ENCODE measurements around the gene SRGAP2B. TPM values are rescaled to one million over a fixed set of nuclear protein-coding genes. Genes with fewer than 3 reads are reported as not detected.
"Not testable (repeated sequence)": the region's sequence is repeated elsewhere in the genome, so short reads cannot be mapped to it uniquely, and the experiment has no call there.

Gene SRGAP2B
- total and polyA plus RNA-seq, 2 donors (not counting 3 experiments of a cell fraction or from before 2014, with no cell fraction given), result 13.4 to 75.2 TPM

DNA sequence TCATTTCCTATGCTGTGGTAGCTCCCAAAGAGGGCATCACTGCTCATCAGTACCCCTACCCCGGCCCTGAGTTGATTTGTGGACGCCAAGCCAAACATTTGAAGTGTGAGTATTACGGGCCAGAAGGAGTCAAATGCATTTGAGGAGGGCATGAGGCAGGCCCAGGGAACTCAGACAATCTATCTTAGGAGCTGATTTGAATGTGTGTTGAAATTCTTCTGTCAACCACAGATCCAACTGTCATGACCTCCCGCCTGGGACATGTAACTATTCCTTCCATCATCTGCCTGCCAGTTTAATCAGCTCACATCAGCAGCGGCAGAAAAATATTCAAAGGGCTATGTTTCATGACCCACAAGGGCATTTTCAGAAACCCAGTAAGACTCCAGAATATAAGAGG, 162.1 kb downstream of the SRGAP2B start:
- DNase-seq (ENCODE audit: low read depth, low spot score); BruUV-seq (replicated peaks): not testable (repeated sequence)

DNA sequence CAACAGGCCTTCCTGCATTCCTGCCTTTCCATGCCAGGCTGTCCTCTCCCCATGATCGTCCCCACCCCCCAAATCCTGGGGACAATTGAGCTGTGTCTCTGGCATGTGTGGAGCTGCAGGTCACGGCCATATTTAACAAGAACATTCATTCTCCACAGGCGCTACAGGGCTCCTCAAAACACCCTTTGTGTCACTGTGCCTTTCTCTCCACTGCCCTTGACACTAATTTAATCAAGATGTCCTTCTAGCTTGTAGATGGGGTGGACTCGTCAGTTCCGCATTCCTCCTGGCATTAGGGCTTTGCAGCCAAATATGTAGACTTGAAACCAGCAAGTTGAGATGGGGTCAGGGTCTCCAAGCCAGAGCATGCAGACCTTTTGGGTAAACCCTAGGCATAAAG, 163.0 kb downstream of the SRGAP2B start:
- DNase-seq (ENCODE audit: low read depth, low spot score); H3K9me1 ChIP-seq (replicated peaks; ENCODE audit: control insufficient read depth, extremely low read depth, insufficient read depth, low read length); H4K20me1 ChIP-seq (replicated peaks; ENCODE audit: control insufficient read depth, extremely low read depth, insufficient read depth, low read length); H3K4me2 ChIP-seq (ENCODE audit: insufficient read depth, low read length); CTCF ChIA-PET; H3K36me3 ChIP-seq (ENCODE audit: control insufficient read depth in 2 of 2, extremely low read depth in 1 of 2, insufficient read depth in 2 of 2, low read length in 2 of 2); POLR2A ChIA-PET; H3K4me1 ChIP-seq (ENCODE audit: control insufficient read depth, extremely low read depth, insufficient read depth, low read length); H3K4me3 ChIP-seq (replicated peaks in 1 of 3; ENCODE audit: insufficient read depth in 1 of 3, low read depth in 1 of 3, low read length in 3 of 3); H3K9ac ChIP-seq (replicated peaks; ENCODE audit: extremely low read depth, insufficient read depth, low read length); H3K27me3 ChIP-seq (ENCODE audit: control insufficient read depth in 2 of 2, insufficient read depth in 2 of 2, low read length in 2 of 2); dilution Hi-C loops (cut with MboI; ENCODE audit: extremely low pct_ligation_motif_present, low sequenced_read_pairs); intact Hi-C loops (cut with micrococcal nuclease); H3K27ac ChIP-seq (ENCODE audit: insufficient read depth, low read depth, low read length); FAIRE-seq; H3K79me2 ChIP-seq (ENCODE audit: control insufficient read depth, insufficient read depth, low read length); H2AFZ ChIP-seq (ENCODE audit: low read depth, low read length); BruUV-seq (replicated peaks); H3K9me3 ChIP-seq (replicated peaks; ENCODE audit: control insufficient read depth, insufficient read depth, low read length): not testable (repeated sequence)

More for the DNA sequence above, 162.1 kb downstream of the SRGAP2B start:
- H3K4me3 ChIP-seq (replicated peaks in 1 of 3; ENCODE audit: insufficient read depth in 1 of 3, low read depth in 1 of 3, low read length in 3 of 3); POLR2A ChIA-PET; dilution Hi-C loops (cut with MboI; ENCODE audit: extremely low pct_ligation_motif_present, low sequenced_read_pairs); H4K20me1 ChIP-seq (replicated peaks; ENCODE audit: control insufficient read depth, extremely low read depth, insufficient read depth, low read length); H3K36me3 ChIP-seq (ENCODE audit: control insufficient read depth in 2 of 2, extremely low read depth in 1 of 2, insufficient read depth in 2 of 2, low read length in 2 of 2); H3K9me1 ChIP-seq (replicated peaks; ENCODE audit: control insufficient read depth, extremely low read depth, insufficient read depth, low read length); H2AFZ ChIP-seq (ENCODE audit: low read depth, low read length); H3K27me3 ChIP-seq (ENCODE audit: control insufficient read depth in 2 of 2, insufficient read depth in 2 of 2, low read length in 2 of 2); H3K9ac ChIP-seq (replicated peaks; ENCODE audit: extremely low read depth, insufficient read depth, low read length); H3K4me1 ChIP-seq (ENCODE audit: control insufficient read depth, extremely low read depth, insufficient read depth, low read length); intact Hi-C loops (cut with micrococcal nuclease); FAIRE-seq; CTCF ChIA-PET; H3K4me2 ChIP-seq (ENCODE audit: insufficient read depth, low read length); H3K79me2 ChIP-seq (ENCODE audit: control insufficient read depth, insufficient read depth, low read length); H3K9me3 ChIP-seq (replicated peaks; ENCODE audit: control insufficient read depth, insufficient read depth, low read length); H3K27ac ChIP-seq (ENCODE audit: insufficient read depth, low read depth, low read length): not testable (repeated sequence)

DNA sequence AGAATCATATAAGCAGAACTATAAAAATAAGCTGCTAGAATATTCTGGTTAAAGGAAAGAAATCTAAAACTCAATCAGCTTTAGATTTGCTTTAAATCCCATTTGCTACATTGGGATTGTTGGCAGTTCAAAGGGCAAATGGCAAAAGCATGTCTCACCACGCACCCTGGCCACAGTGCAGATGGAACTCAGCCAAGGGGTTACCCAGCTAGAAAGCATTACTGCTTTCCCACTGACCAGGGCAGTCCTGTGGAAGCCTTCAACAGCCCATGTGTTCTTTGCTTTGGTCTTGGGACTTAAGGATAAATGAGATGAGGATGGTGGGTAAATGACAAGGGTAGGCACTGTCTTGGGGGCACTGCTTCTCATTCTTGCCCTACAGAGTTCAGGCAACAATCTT, 163.6 kb downstream of the SRGAP2B start:
- H3K9me3 ChIP-seq (replicated peaks; ENCODE audit: control insufficient read depth, insufficient read depth, low read length); intact Hi-C loops (cut with micrococcal nuclease); FAIRE-seq; BruUV-seq (replicated peaks); H3K4me1 ChIP-seq (ENCODE audit: control insufficient read depth, extremely low read depth, insufficient read depth, low read length); H3K27ac ChIP-seq (ENCODE audit: insufficient read depth, low read depth, low read length); CTCF ChIA-PET; H3K79me2 ChIP-seq (ENCODE audit: control insufficient read depth, insufficient read depth, low read length); H4K20me1 ChIP-seq (replicated peaks; ENCODE audit: control insufficient read depth, extremely low read depth, insufficient read depth, low read length); H3K27me3 ChIP-seq (ENCODE audit: control insufficient read depth in 2 of 2, insufficient read depth in 2 of 2, low read length in 2 of 2); H3K9me1 ChIP-seq (replicated peaks; ENCODE audit: control insufficient read depth, extremely low read depth, insufficient read depth, low read length); H3K36me3 ChIP-seq (ENCODE audit: control insufficient read depth in 2 of 2, extremely low read depth in 1 of 2, insufficient read depth in 2 of 2, low read length in 2 of 2); H3K4me3 ChIP-seq (replicated peaks in 1 of 3; ENCODE audit: insufficient read depth in 1 of 3, low read depth in 1 of 3, low read length in 3 of 3); POLR2A ChIA-PET; dilution Hi-C loops (cut with MboI; ENCODE audit: extremely low pct_ligation_motif_present, low sequenced_read_pairs); H3K9ac ChIP-seq (replicated peaks; ENCODE audit: extremely low read depth, insufficient read depth, low read length); DNase-seq (ENCODE audit: low read depth, low spot score); H3K4me2 ChIP-seq (ENCODE audit: insufficient read depth, low read length); H2AFZ ChIP-seq (ENCODE audit: low read depth, low read length): not testable (repeated sequence)

DNA sequence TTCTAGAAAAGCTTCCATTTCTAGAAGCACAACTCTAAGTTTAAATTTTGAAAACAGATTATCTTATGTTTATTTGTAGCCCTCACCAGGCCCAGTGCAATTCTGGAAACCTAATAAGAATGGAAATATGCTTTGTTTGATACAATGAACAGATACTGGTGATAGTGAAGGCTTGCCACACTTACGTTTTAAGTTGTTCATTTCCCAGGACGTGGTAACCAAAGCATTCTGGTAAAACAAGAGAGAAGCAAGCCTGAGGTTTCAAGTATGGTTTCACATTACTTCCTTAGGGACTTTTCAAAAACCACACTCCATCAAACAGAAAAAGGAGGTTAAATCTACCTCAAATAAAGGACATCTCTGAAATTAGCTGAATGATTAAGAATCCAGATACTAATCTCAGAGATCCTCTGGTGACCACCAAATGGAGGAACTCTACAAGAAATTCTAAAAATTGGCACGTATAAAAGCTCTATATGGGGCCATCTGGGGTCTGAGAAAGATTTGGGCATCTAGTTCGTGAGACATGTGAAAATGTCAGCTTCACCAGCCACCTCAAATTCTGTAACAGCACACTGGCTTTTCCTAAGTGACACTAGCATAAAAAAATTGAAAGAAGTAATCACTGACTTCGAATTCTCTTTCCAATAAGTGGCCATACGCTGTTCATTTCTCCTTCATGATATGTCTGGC, 164.9 kb downstream of the SRGAP2B start:
- dilution Hi-C loops (cut with MboI; ENCODE audit: extremely low pct_ligation_motif_present, low sequenced_read_pairs); intact Hi-C loops (cut with micrococcal nuclease); H3K36me3 ChIP-seq (ENCODE audit: control insufficient read depth in 2 of 2, extremely low read depth in 1 of 2, insufficient read depth in 2 of 2, low read length in 2 of 2); H4K20me1 ChIP-seq (replicated peaks; ENCODE audit: control insufficient read depth, extremely low read depth, insufficient read depth, low read length); POLR2A ChIA-PET; H3K9me1 ChIP-seq (replicated peaks; ENCODE audit: control insufficient read depth, extremely low read depth, insufficient read depth, low read length); H2AFZ ChIP-seq (ENCODE audit: low read depth, low read length); DNase-seq (ENCODE audit: low read depth, low spot score); H3K4me3 ChIP-seq (replicated peaks in 1 of 3; ENCODE audit: insufficient read depth in 1 of 3, low read depth in 1 of 3, low read length in 3 of 3); H3K9me3 ChIP-seq (replicated peaks; ENCODE audit: control insufficient read depth, insufficient read depth, low read length); FAIRE-seq; CTCF ChIA-PET; H3K4me2 ChIP-seq (ENCODE audit: insufficient read depth, low read length); H3K27ac ChIP-seq (ENCODE audit: insufficient read depth, low read depth, low read length); H3K9ac ChIP-seq (replicated peaks; ENCODE audit: extremely low read depth, insufficient read depth, low read length); H3K27me3 ChIP-seq (ENCODE audit: control insufficient read depth in 2 of 2, insufficient read depth in 2 of 2, low read length in 2 of 2); H3K79me2 ChIP-seq (ENCODE audit: control insufficient read depth, insufficient read depth, low read length); BruUV-seq (replicated peaks); H3K4me1 ChIP-seq (ENCODE audit: control insufficient read depth, extremely low read depth, insufficient read depth, low read length): not testable (repeated sequence)

Data from endothelial cell of umbilical vein (primary cell).